SU-DHL-6 (cell line): ENCODE measurements around the gene ACSM5.

Source experiments
- H2AFZ ChIP-seq: fragments of 200-600 bp; sonication (generic); 2 replicates; pipeline ENCODE4 v1.6.1; 2014; ENCODE audit warnings: low read depth, mild to moderate bottlenecking, moderate library complexity, mixed read lengths, antibody characterized with exemption, low read length; ENCODE audit not compliant: severe bottlenecking
- H3F3A ChIP-seq: fragments of 200-600 bp; shearing (Covaris generic); 2 replicates; pipeline ENCODE4 v1.6.0; 2016; ENCODE audit warnings: antibody characterized with exemption, mild to moderate bottlenecking; ENCODE audit not compliant: insufficient read depth
- H3K27ac ChIP-seq: fragments of 200-600 bp; sonication (generic); 2 replicates; pipeline ENCODE4 v1.5.1; 2016; ENCODE audit warnings: low read depth, mild to moderate bottlenecking, low read length, moderate library complexity, mixed read lengths
- H3K27me3 ChIP-seq: fragments of 200-600 bp; sonication (generic), shearing (Covaris generic); 2 replicates; pipeline ENCODE4 v1.6.0; 2014; ENCODE audit warnings: mild to moderate bottlenecking, low read length
- H3K36me3 ChIP-seq: fragments of 200-600 bp; sonication (generic); 2 replicates; pipeline ENCODE4 v1.6.1; 2014; ENCODE audit warnings: mild to moderate bottlenecking, low read length, mixed read lengths
- H3K4me2 ChIP-seq: fragments of 300-600, 200-600 bp; shearing (Covaris generic), sonication (generic); 2 replicates; pipeline ENCODE4 v1.6.0; 2014; ENCODE audit warnings: low read length, low read depth, mild to moderate bottlenecking; ENCODE audit not compliant: poor library complexity, severe bottlenecking
- H3K4me3 ChIP-seq: fragments of 200-600 bp; sonication (generic); 2 replicates; pipeline ENCODE4 v1.5.1; 2014; ENCODE audit warnings: antibody characterized with exemption, low read length, mild to moderate bottlenecking, mixed read lengths; ENCODE audit not compliant: insufficient read depth, poor library complexity, severe bottlenecking
- H3K79me2 ChIP-seq: fragments of 200-600 bp; sonication (generic); 2 replicates; pipeline ENCODE4 v1.6.1; 2014; ENCODE audit warnings: mild to moderate bottlenecking, low read length, moderate library complexity; ENCODE audit not compliant: insufficient read depth
- H3K9ac ChIP-seq: fragments of 200-600 bp; sonication (generic); 2 replicates; pipeline ENCODE4 v1.7.0; 2014; ENCODE audit warnings: mild to moderate bottlenecking, low read length
- H3K9me2 ChIP-seq: fragments of 200-600 bp; sonication (generic); replicated peaks from 2 replicates; pipeline ENCODE4 v1.6.1; 2014; ENCODE audit warnings: low read length; ENCODE audit not compliant: insufficient read depth
- H3K9me3 ChIP-seq: fragments of 200-600 bp; sonication (generic); 2 replicates; pipeline ENCODE4 v1.6.1; 2014; ENCODE audit warnings: low read length, mixed read lengths; ENCODE audit not compliant: insufficient read depth
- H4K20me1 ChIP-seq: fragments of 200-600 bp; sonication (generic); 2 replicates; pipeline ENCODE4 v1.6.1; 2014; ENCODE audit warnings: low read depth, mild to moderate bottlenecking, antibody characterized with exemption, low read length, moderate library complexity, mixed read lengths
- CTCF ChIP-seq: fragments of 200-600 bp; sonication (generic); IDR thresholded peaks from one replicate; pipeline ENCODE4 v1.5.1; 2017; ENCODE audit warnings: antibody characterized with exemption, mild to moderate bottlenecking, low read length, moderate library complexity; ENCODE audit not compliant: insufficient read depth, poor library complexity, severe bottlenecking
- EZH2phosphoT487 ChIP-seq: fragments of 200-600 bp; sonication (generic), shearing (Covaris generic); conservative IDR thresholded peaks from 2 replicates; pipeline ENCODE4 v1.6.1; 2018; ENCODE audit warnings: mild to moderate bottlenecking, antibody characterized with exemption, low read length, moderate library complexity, mixed read lengths

Gene ACSM5

GRCh38 chr16:20383106-20384029 is 26.0 kb upstream of the ACSM5 start:
- no peak overlapping the region for H3K4me2 ChIP-seq

GRCh38 chr16:20385844-20386832 is 23.2 kb upstream of the ACSM5 start:
- Histone ChIP-seq H3K9me3 (no peaks in the 10 kb centered on the region), H3K4me3 (no peak overlapping the region), H3K27me3 (no peaks in the 10 kb centered on the region), H3K27ac (no peak overlapping the region), H3K4me2 (no peak overlapping the region), H3K36me3 (no peaks in the 10 kb centered on the region), H3K9me2 (no peaks in the 10 kb centered on the region), H3K79me2 (no peaks in the 10 kb centered on the region), H3K9ac (no peak overlapping the region), H3F3A (no peaks in the 10 kb centered on the region), H4K20me1 (no peaks in the 10 kb centered on the region), H2AFZ (no peak overlapping the region)
- peak; percentile 85 for TF ChIP-seq CTCF
- TF ChIP-seq EZH2phosphoT487, result no peak

More at GRCh38 chr16:20383106-20384029, 26.0 kb upstream of the ACSM5 start:
- Histone ChIP-seq H3K9ac (no peak overlapping the region), H3K36me3 (no peaks in the 10 kb centered on the region), H3K9me3 (no peaks in the 10 kb centered on the region), H3F3A (no peaks in the 10 kb centered on the region), H3K27ac (no peak overlapping the region), H4K20me1 (no peaks in the 10 kb centered on the region), H3K4me3 (no peak overlapping the region), H2AFZ (no peak overlapping the region), H3K27me3 (no peaks in the 10 kb centered on the region), H3K79me2 (no peaks in the 10 kb centered on the region), H3K9me2 (no peaks in the 10 kb centered on the region)
- TF ChIP-seq EZH2phosphoT487 (no peak), CTCF (peak; percentile 79)

- H3K4me2 ChIP-seq, result no peak overlapping the region
- H3K9me2 ChIP-seq, result no peaks in the 10 kb centered on the region
- no peak overlapping the region for H3K9ac ChIP-seq
- no peaks in the 10 kb centered on the region for H3K27me3 ChIP-seq
- no peaks in the 10 kb centered on the region for H3K9me3 ChIP-seq
- no peak overlapping the region for H3K4me3 ChIP-seq
- no peaks in the 10 kb centered on the region for H3K79me2 ChIP-seq
- no peaks in the 10 kb centered on the region for H4K20me1 ChIP-seq
- H2AFZ ChIP-seq, result no peak overlapping the region
- H3K36me3 ChIP-seq, result no peaks in the 10 kb centered on the region
- no peak for TF ChIP-seq CTCF
- TF ChIP-seq EZH2phosphoT487, result no peak
- no peaks in the 10 kb centered on the region for H3F3A ChIP-seq
- H3K27ac ChIP-seq, result no peak overlapping the region
Observed at GRCh38 chr16:20387978-20388377, 21.4 kb upstream of the ACSM5 start.
